A673 (cell line): ENCODE measurements around the gene POU2F2. TPM values are rescaled to one million over a fixed set of nuclear protein-coding genes. Genes with fewer than 3 reads are reported as not detected.

Experiments
- BruUV-seq: library from RNA; stranded (reverse); fragments of 400-500 nt; replicated peaks from 2 replicates; lab custom pipeline; 2021; lab: Mats Ljungman, UMichigan
- CTCF ChIA-PET: fragments of 300-600 bp; sonication (Branson Sonifier 250); formaldehyde crosslinking; loops from one replicate; lab custom pipeline; 2022; ENCODE audit warnings: antibody characterized with exemption; lab: Charles Lee
- POLR2A ChIA-PET: fragments of 300-600 bp; sonication (Branson Sonifier 250); formaldehyde crosslinking; loops from one replicate; lab custom pipeline; 2022; ENCODE audit warnings: antibody characterized with exemption; ENCODE audit not compliant: low non-redundant PET; lab: Charles Lee
- DNase-seq: peaks from one replicate; pipeline ENCODE4 v3.0.0-alpha.2; 2015; ENCODE audit warnings: low spot score
- H3K27ac ChIP-seq: fragments of 200-600 bp; sonication (generic); 2 replicates; pipeline ENCODE4 v1.5.1; 2016; ENCODE audit warnings: mixed run types, low read depth, mild to moderate bottlenecking, mixed read lengths, antibody characterized with exemption, low read length; ENCODE audit not compliant: poor library complexity, severe bottlenecking
- H3K27me3 ChIP-seq: fragments of 200-600 bp; sonication (generic); replicated peaks from 2 replicates; pipeline ENCODE4 v1.6.1; 2017; ENCODE audit warnings: mixed run types, low read depth, mild to moderate bottlenecking, mixed read lengths, antibody characterized with exemption, low read length; ENCODE audit not compliant: insufficient read depth, poor library complexity
- H3K36me3 ChIP-seq: fragments of 200-600 bp; sonication (generic); 2 replicates; pipeline ENCODE4 v1.6.1; 2016; ENCODE audit warnings: mixed run types, mild to moderate bottlenecking, mixed read lengths, antibody characterized with exemption, low read length; ENCODE audit not compliant: insufficient read depth, poor library complexity, severe bottlenecking
- H3K4me1 ChIP-seq: fragments of 200-600 bp; sonication (generic); 2 replicates; pipeline ENCODE4 v1.6.1; 2017; ENCODE audit warnings: mixed run types, mild to moderate bottlenecking, mixed read lengths, antibody characterized with exemption, low read length; ENCODE audit not compliant: insufficient read depth, poor library complexity, severe bottlenecking
- H3K4me3 ChIP-seq: fragments of 200-600 bp; sonication (generic); 2 replicates; pipeline ENCODE4 v1.5.1; 2016; ENCODE audit warnings: low read depth, mixed run types, mild to moderate bottlenecking, mixed read lengths, low read length; ENCODE audit not compliant: poor library complexity, severe bottlenecking
- H3K9me3 ChIP-seq: fragments of 200-600 bp; sonication (generic); 2 replicates; pipeline ENCODE4 v1.6.1; 2016; ENCODE audit warnings: mixed run types, low read depth, mild to moderate bottlenecking, mixed read lengths, antibody characterized with exemption, low read length; ENCODE audit not compliant: poor library complexity, severe bottlenecking
- CTCF ChIP-seq: fragments of 300-800, 200-600 bp; sonication (generic); conservative IDR thresholded peaks from 2 replicates; pipeline ENCODE4 v1.5.1; 2017; ENCODE audit warnings: low read depth, mild to moderate bottlenecking, antibody characterized with exemption, low read length, moderate library complexity, mixed read lengths
- EZH2 ChIP-seq: fragments of 200-600 bp; sonication (generic); IDR thresholded peaks from 2 replicates; pipeline ENCODE4 v1.6.1; 2017; ENCODE audit warnings: borderline replicate concordance, low read depth, mild to moderate bottlenecking, mixed read lengths, antibody characterized with exemption, low read length; ENCODE audit not compliant: poor library complexity, severe bottlenecking
- intact Hi-C: fragments of 100-400 bp; cut with micrococcal nuclease; formaldehyde crosslinking; loops from one replicate; pipeline ENCODE4 v1.10.0; 2022; ENCODE audit not compliant: unreplicated experiment
- total RNA-seq: library from RNA; stranded (reverse); gene quantifications from 2 replicates; pipeline ENCODE4 v1.2.3, GENCODE V29; 2021

POU2F2 gene
- total RNA-seq, 1 experiment from 2014 or later: 2.5 TPM

- POLR2A ChIA-PET: no interaction called here
- BruUV-seq: no TSS peak
- Histone ChIP-seq H3K27ac (no peak overlapping the region), H3K9me3 (no peaks in the 10 kb centered on the region), H3K4me3 (no peak overlapping the region), H3K36me3 (peaks cover 14% of the 10 kb centered on the region), H3K27me3 (no peaks in the 10 kb centered on the region), H3K4me1 (peaks cover 16% of the 10 kb centered on the region)
- intact Hi-C loops: no loop called here
- TF ChIP-seq CTCF: no peak
- TF ChIP-seq EZH2: no peak
- DNase-seq: no peak
- CTCF ChIA-PET: no interaction called here
Observed at GRCh38 chr19:42067315-42067888, 64.8 kb downstream of the POU2F2 start.

GRCh38 chr19:42066075-42066754 is 66.0 kb downstream of the POU2F2 start:
- Histone ChIP-seq H3K4me3 (no peak overlapping the region), H3K4me1 (peaks cover 16% of the 10 kb centered on the region), H3K27ac (no peak overlapping the region), H3K27me3 (no peaks in the 10 kb centered on the region), H3K36me3 (peaks cover 22% of the 10 kb centered on the region), H3K9me3 (no peaks in the 10 kb centered on the region)
- DNase-seq: peak; percentile 36
- TF ChIP-seq EZH2: no peak
- TF ChIP-seq CTCF: no peak
- ChIA-PET POLR2A (no interaction called here), CTCF (no interaction called here)
- intact Hi-C loops: no loop called here
- no TSS peak for BruUV-seq

- Histone ChIP-seq H3K9me3 (no peaks in the 10 kb centered on the region), H3K4me3 (no peak overlapping the region), H3K27ac (no peak overlapping the region), H3K36me3 (peaks cover 22% of the 10 kb centered on the region), H3K4me1 (peaks cover 12% of the 10 kb centered on the region), H3K27me3 (no peaks in the 10 kb centered on the region)
- CTCF ChIA-PET: no interaction called here
- TF ChIP-seq CTCF (no peak), EZH2 (no peak)
- intact Hi-C loops: no loop called here
- no TSS peak for BruUV-seq
- POLR2A ChIA-PET: no interaction called here
- DNase-seq: no peak
Observed at GRCh38 chr19:42065511-42065910, 66.7 kb downstream of the POU2F2 start.
